H1 (cell line): ENCODE measurements around the gene ANKRD27. TPM values are rescaled to one million over a fixed set of nuclear protein-coding genes. Genes with fewer than 3 reads are reported as not detected.

Source experiments
- CTCF ChIA-PET: fragments of 300-600 bp; sonication (Branson Sonifier 250); formaldehyde crosslinking; loops from one replicate; lab custom pipeline; 2021; ENCODE audit not compliant: partially characterized antibody; lab: Charles Lee
- POLR2A ChIA-PET: fragments of 300-600 bp; sonication (Branson Sonifier 250); formaldehyde crosslinking; loops from one replicate; lab custom pipeline; 2021; ENCODE audit warnings: inconsistent platforms; ENCODE audit not compliant: partially characterized antibody; lab: Charles Lee
- DNase-seq, 2 experiments: peaks; one replicate each; pipeline versions ENCODE4 v3.0.0 to v3.0.0-alpha.2; 2010 to 2022; ENCODE audit warnings: low spot score in 2 of 2, low read depth in 1 of 2, mixed read lengths in 1 of 2
- FAIRE-seq: peaks from 2 replicates; lab custom pipeline; 2011; peaks lifted over from hg19 to GRCh38; lab: Jason Lieb, UNC
- H2AFZ ChIP-seq: 2 replicates; pipeline ENCODE4 v1.8.1; 2012; ENCODE audit warnings: low read length, inconsistent platforms
- H2AK5ac ChIP-seq: 2 replicates; pipeline ENCODE4 v1.6.1; 2013; ENCODE audit warnings: low read depth, low read length
- H2BK120ac ChIP-seq: replicated peaks from 2 replicates; pipeline ENCODE3; 2013; ENCODE audit warnings: low read depth, low read length, inconsistent platforms
- H2BK12ac ChIP-seq: 2 replicates; pipeline ENCODE4 v1.6.1; 2013; ENCODE audit warnings: low read depth, low read length
- H2BK15ac ChIP-seq: 2 replicates; pipeline ENCODE4 v1.6.1; 2013; ENCODE audit warnings: low read length
- H2BK20ac ChIP-seq: 2 replicates; pipeline ENCODE4 v1.6.1; 2013; ENCODE audit warnings: low read length
- H2BK5ac ChIP-seq: 2 replicates; pipeline ENCODE4 v1.6.1; 2013; ENCODE audit warnings: low read depth, low read length
- H3K14ac ChIP-seq: 2 replicates; pipeline ENCODE4 v1.6.1; 2013; ENCODE audit warnings: inconsistent platforms; ENCODE audit not compliant: insufficient read length
- H3K18ac ChIP-seq: 2 replicates; pipeline ENCODE4 v1.6.1; 2013; ENCODE audit warnings: low read length; ENCODE audit errors: extremely low read depth
- H3K23ac ChIP-seq: 2 replicates; pipeline ENCODE4 v1.6.1; 2013; ENCODE audit warnings: inconsistent platforms; ENCODE audit not compliant: insufficient read length
- H3K23me2 ChIP-seq: 2 replicates; pipeline ENCODE4 v1.6.1; 2013; ENCODE audit warnings: low read depth, low read length
- H3K27ac ChIP-seq: 2 replicates; pipeline ENCODE4 v1.6.1; 2011; ENCODE audit warnings: low read depth, low read length, inconsistent platforms
- H3K27me3 ChIP-seq, 4 experiments: replicated peaks in 1 of 4; 1 replicate in 1 of 4; 2 replicates in 3 of 4; pipeline versions ENCODE4 v1.6.1 to v1.8.1; 2011 to 2013; ENCODE audit warnings: low read length in 3 of 4, mild to moderate bottlenecking in 3 of 4, inconsistent platforms in 2 of 4, mixed read lengths in 2 of 4, moderate library complexity in 1 of 4; ENCODE audit not compliant: control insufficient read depth in 3 of 4, insufficient read depth in 3 of 4; ENCODE audit errors: extremely low read depth in 1 of 4
- H3K36me3 ChIP-seq, 4 experiments: 2 replicates each; pipeline versions ENCODE4 v1.6.1 to v1.8.1; 2011 to 2013; ENCODE audit warnings: mild to moderate bottlenecking in 4 of 4, low read length in 3 of 4, moderate library complexity in 2 of 4, control low read depth in 1 of 4, inconsistent platforms in 1 of 4; ENCODE audit not compliant: insufficient read depth in 4 of 4, control insufficient read depth in 2 of 4
- H3K4ac ChIP-seq: replicated peaks from 2 replicates; pipeline ENCODE3; 2013; ENCODE audit warnings: low read length, low read depth, mixed read lengths, inconsistent platforms; ENCODE audit not compliant: insufficient read length
- H3K4me1 ChIP-seq, 4 experiments: replicated peaks in 1 of 4; 1 replicate in 1 of 4; 2 replicates in 3 of 4; pipeline versions ENCODE4 v1.6.1 to v1.8.1; 2011 to 2013; ENCODE audit warnings: low read length in 3 of 4, inconsistent platforms in 2 of 4, mixed read lengths in 1 of 4; ENCODE audit not compliant: insufficient read depth in 4 of 4, control insufficient read depth in 3 of 4
- H3K4me2 ChIP-seq, 2 experiments: 2 replicates each; pipeline versions ENCODE4 v1.6.1 to v1.8.1; 2011 to 2013; ENCODE audit warnings: low read depth in 2 of 2, low read length in 2 of 2, control low read depth in 1 of 2, inconsistent platforms in 1 of 2, mild to moderate bottlenecking in 1 of 2; ENCODE audit not compliant: insufficient read depth in 1 of 2
- H3K4me3 ChIP-seq, 4 experiments: fragments of 200-600, 300-600 bp in 1 of 4; sonication (generic), shearing (Covaris generic), sonication (Bioruptor Twin) in 1 of 4; 2 replicates each; pipeline versions ENCODE4 v1.5.1 to v1.8.1; 2011 to 2016; ENCODE audit warnings: low read length in 4 of 4, low read depth in 3 of 4, control low read depth in 2 of 4, inconsistent platforms in 2 of 4, mild to moderate bottlenecking in 2 of 4, mixed read lengths in 1 of 4, moderate library complexity in 1 of 4; ENCODE audit not compliant: insufficient read depth in 2 of 4; ENCODE audit errors: extremely low read depth in 1 of 4
- H3K56ac ChIP-seq: replicated peaks from 2 replicates; pipeline ENCODE3; 2013; ENCODE audit warnings: low read depth, mild to moderate bottlenecking, mixed read lengths, low read length, inconsistent platforms; ENCODE audit not compliant: insufficient read length
- H3K79me1 ChIP-seq: 2 replicates; pipeline ENCODE4 v1.6.1; 2013; ENCODE audit warnings: low read depth, low read length, control low read depth
- H3K79me2 ChIP-seq, 2 experiments: 2 replicates each; pipeline versions ENCODE4 v1.6.1 to v1.8.1; 2012 to 2013; ENCODE audit warnings: low read length in 2 of 2, mild to moderate bottlenecking in 2 of 2, inconsistent platforms in 1 of 2; ENCODE audit not compliant: insufficient read depth in 2 of 2, control insufficient read depth in 1 of 2
- H3K9ac ChIP-seq, 4 experiments: replicated peaks in 1 of 4; 1 replicate in 1 of 4; 2 replicates in 3 of 4; pipeline versions ENCODE4 v1.6.1 to v1.8.1; 2011 to 2013; ENCODE audit warnings: low read depth in 3 of 4, low read length in 3 of 4, control low read depth in 2 of 4, mild to moderate bottlenecking in 2 of 4, moderate library complexity in 2 of 4, inconsistent platforms in 1 of 4; ENCODE audit errors: extremely low read depth in 1 of 4
- H3K9me3 ChIP-seq, 2 experiments: 2 replicates each; pipeline versions ENCODE4 v1.6.1 to v1.8.1; 2012 to 2013; ENCODE audit warnings: mild to moderate bottlenecking in 2 of 2, moderate library complexity in 2 of 2, control low read depth in 1 of 2, inconsistent platforms in 1 of 2, low read depth in 1 of 2, low read length in 1 of 2, mixed read lengths in 1 of 2; ENCODE audit not compliant: insufficient read depth in 2 of 2
- H4K20me1 ChIP-seq, 2 experiments: replicated peaks in 1 of 2; 2 replicates each; pipeline versions ENCODE3 to v1.8.1; 2011 to 2013; ENCODE audit warnings: inconsistent platforms in 2 of 2, low read length in 2 of 2, mild to moderate bottlenecking in 1 of 2; ENCODE audit not compliant: insufficient read depth in 2 of 2, control insufficient read depth in 1 of 2
- H4K5ac ChIP-seq: 2 replicates; pipeline ENCODE4 v1.6.1; 2013; ENCODE audit warnings: low read length, low read depth, mixed read lengths, inconsistent platforms; ENCODE audit not compliant: insufficient read length
- H4K8ac ChIP-seq: 2 replicates; pipeline ENCODE4 v1.8.0; 2013; ENCODE audit warnings: mild to moderate bottlenecking, moderate library complexity, low read length, inconsistent platforms; ENCODE audit not compliant: insufficient read depth; ENCODE audit errors: extremely low read depth
- H4K91ac ChIP-seq: replicated peaks from 2 replicates; pipeline ENCODE3; 2013; ENCODE audit warnings: low read length, mixed read lengths, inconsistent platforms; ENCODE audit not compliant: insufficient read length
- ATF2 ChIP-seq: IDR thresholded peaks from 2 replicates; pipeline ENCODE4 v1.6.1; 2012; ENCODE audit warnings: low read length, inconsistent platforms
- WGBS, 2 experiments: shearing (Covaris generic) in 1 of 2; methylation state at CpG; one replicate each; pipeline versions ENCODE4 v1.1.6 to v1.1.7; 2013 to 2015; ENCODE audit warnings: low lambda C conversion rate in 2 of 2, mixed read lengths in 2 of 2, inconsistent platforms in 1 of 2, low coverage in 1 of 2, missing lambda C conversion rate in 1 of 2; ENCODE audit not compliant: insufficient replicate concordance in 2 of 2, insufficient coverage in 1 of 2, insufficient read length in 1 of 2; ENCODE audit errors: extremely low coverage in 1 of 2, missing lambda C conversion rate in 1 of 2; 5-methylcytosine and 5-hydroxymethylcytosine counted together
- polyA plus RNA-seq, 7 experiments: library from polyadenylated mRNA; depleted of rRNA in 3 of 7; stranded (reverse) in 5 of 7; unstranded in 2 of 7; fragments of >200 nt in 5 of 7; fragments of 200-250 nt in 2 of 7; gene quantifications; 1 replicate in 5 of 7; 2 replicates in 1 of 7; 4 replicates in 1 of 7; pipeline versions ENCODE4 v1.2.1 to v1.2.3, GENCODE V29; 2011 to 2013; ENCODE audit warnings: missing spikeins in 2 of 7, mixed read lengths in 2 of 7
- total RNA-seq: library from RNA; stranded (reverse); fragmentation: NEBNext Ultra II Directional; extraction: Animal tissue kit (Norgen Biotek cat#: 25700); gene quantifications from 2 replicates; pipeline ENCODE4 v1.2.1, GENCODE V29; 2021

ANKRD27 gene
- total and polyA plus RNA-seq, 2 of the 8 experiments (the other 6 are each of a cell fraction or from before 2014, with no cell fraction given), result 27.9 to 55.7 TPM

- H3K4ac ChIP-seq, result no peak overlapping the region
- no peak overlapping the region for H2BK15ac ChIP-seq
- H3K79me2 ChIP-seq, result no peaks in the 10 kb centered on the region
- H3K9ac ChIP-seq, result no peak overlapping the region
- no peak overlapping the region for H2AFZ ChIP-seq
- no peaks in the 10 kb centered on the region; the same call in 1 of the 2 replicates for H3K79me1 ChIP-seq
- POLR2A ChIA-PET, result no interaction called here
- H4K5ac ChIP-seq, result no peak overlapping the region
- no peak overlapping the region for H2BK20ac ChIP-seq
- H3K4me2 ChIP-seq, result no peak overlapping the region
- no peaks in the 10 kb centered on the region for H3K4me1 ChIP-seq
- no peak overlapping the region for H3K56ac ChIP-seq
- H3K9me3 ChIP-seq, result 0 out of 4 replicates have a peak, but pooled peaks cover 5 to 8% of the 10 kb centered on the region in 2 experiments
- H3K27me3 ChIP-seq, result no peaks in the 10 kb centered on the region
- no peaks in the 10 kb centered on the region for H4K20me1 ChIP-seq
- no peak overlapping the region for H3K14ac ChIP-seq
- no peak overlapping the region for H2BK120ac ChIP-seq
- TF ChIP-seq ATF2, result no peak
- 98% methylated on average over 3 of the region's 3 CpGs; no CpG with 5 or more reads in 1 of the 2 experiments for WGBS, 2 experiments
- FAIRE-seq (no peak), DNase-seq (no peak)
- no peak overlapping the region for H3K23ac ChIP-seq
- no peak overlapping the region for H4K8ac ChIP-seq
- no peaks in the 10 kb centered on the region for H3K36me3 ChIP-seq
- H3K27ac ChIP-seq, result no peak overlapping the region
- no peak overlapping the region for H3K18ac ChIP-seq
- no peak overlapping the region for H3K4me3 ChIP-seq
- no peak overlapping the region for H2AK5ac ChIP-seq
- no peaks in the 10 kb centered on the region for H3K23me2 ChIP-seq
- H2BK12ac ChIP-seq, result no peak overlapping the region
- no peak overlapping the region for H4K91ac ChIP-seq
- CTCF ChIA-PET, result interaction anchor here (0.6 to 1.5 kb wide), 3 partner anchors 9 to 97 kb away, joined by 3 to 5 read pairs (median 4); no protein-coding TSS in a partner anchor
- H2BK5ac ChIP-seq, result no peak overlapping the region
Observed at GRCh38 chr19:32708457-32708856, 33.5 kb upstream of the ANKRD27 start.
